ENCODE results near the gene PIP5KL1.
"Not testable (repeated sequence)": the region's sequence is repeated elsewhere in the genome, so short reads cannot be mapped to it uniquely, and the experiment has no call there.

Gene PIP5KL1

GRCh38 chr9:127885508-127886281 is 44.9 kb downstream of the PIP5KL1 start:
- no peak for FAIRE-seq

- no peak for FAIRE-seq
Measured at GRCh38 chr9:127884976-127885490, 45.5 kb downstream of the PIP5KL1 start.

GRCh38 chr9:127884427-127884911 is 46.1 kb downstream of the PIP5KL1 start:
- FAIRE-seq, result no peak

- no peak for FAIRE-seq
Measured at GRCh38 chr9:127883959-127884358, 46.6 kb downstream of the PIP5KL1 start.

- FAIRE-seq, result not testable (repeated sequence)
Measured at GRCh38 chr9:127881715-127882114, 48.9 kb downstream of the PIP5KL1 start.

- FAIRE-seq, result no peak
Measured at GRCh38 chr9:127880143-127880542, 50.4 kb downstream of the PIP5KL1 start.

- FAIRE-seq, result no peak
Measured at GRCh38 chr9:127878652-127879390, 51.8 kb downstream of the PIP5KL1 start.

GRCh38 chr9:127878001-127878651 is 52.5 kb downstream of the PIP5KL1 start:
- no peak for FAIRE-seq

GRCh38 chr9:127877566-127877998 is 53.0 kb downstream of the PIP5KL1 start, which contains the start of gene AK1:
TSS of gene AK1 (minus strand) at chr9:127877675. CDS start at chr9:127874617, 3,058 bp downstream.
- no peak for FAIRE-seq

- no peak for FAIRE-seq
Measured at GRCh38 chr9:127876764-127877562, 53.6 kb downstream of the PIP5KL1 start.

GRCh38 chr9:127876026-127876763 is 54.4 kb downstream of the PIP5KL1 start:
- no peak for FAIRE-seq

GRCh38 chr9:127875306-127875966 is 55.1 kb downstream of the PIP5KL1 start:
- no peak for FAIRE-seq

- no peak for FAIRE-seq
Measured at GRCh38 chr9:127874301-127875221, 56.0 kb downstream of the PIP5KL1 start.

- FAIRE-seq, result no peak
Measured at GRCh38 chr9:127873886-127874285, 56.7 kb downstream of the PIP5KL1 start.

GRCh38 chr9:127873223-127873691 is 57.3 kb downstream of the PIP5KL1 start:
- no peak for FAIRE-seq

GRCh38 chr9:127872369-127873222 is 58.0 kb downstream of the PIP5KL1 start:
- no peak for FAIRE-seq

- no peak for FAIRE-seq
Measured at GRCh38 chr9:127871531-127871930, 59.0 kb downstream of the PIP5KL1 start.

- FAIRE-seq, result no peak
Measured at GRCh38 chr9:127870887-127871286, 59.7 kb downstream of the PIP5KL1 start.

All from G401.6 (cell line).